Measurements from ENCODE around the gene BCO1. TPM values are rescaled to one million over a fixed set of nuclear protein-coding genes. Genes with fewer than 3 reads are reported as not detected.

Gene BCO1
- total and polyA plus RNA-seq, 11 donors: 0.70 to 0.75 TPM; not detected in 9

DNA sequence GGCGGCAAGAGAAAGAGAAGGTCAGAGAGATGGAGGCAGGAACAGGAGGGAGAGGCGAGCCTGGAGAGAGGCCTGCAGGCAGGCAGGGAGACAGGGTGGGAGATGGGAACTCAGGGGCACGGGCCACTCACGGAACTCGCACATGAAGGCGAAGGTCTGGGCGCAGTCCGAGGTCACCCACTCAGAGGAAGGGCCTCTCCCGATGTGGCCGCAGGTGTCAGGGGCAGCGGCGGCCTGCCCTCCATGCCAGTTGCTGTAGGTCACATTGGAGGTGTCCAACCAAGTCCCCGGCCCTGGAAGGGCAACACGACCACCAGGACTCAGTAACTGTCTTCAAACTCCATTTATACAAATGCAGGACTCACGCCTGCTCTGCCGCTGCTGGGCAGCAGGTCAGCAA is 22.4 kb upstream of the BCO1 start:
- ATAC-seq (no peak), DNase-seq (no peak)
- H3K27me3 ChIP-seq: peaks cover 0 to 11% (median 0%) of the 10 kb centered on the region in 9 donors
- H3K4me1 ChIP-seq: no peaks in the 10 kb centered on the region
- no peaks in the 10 kb centered on the region for H3K9me3 ChIP-seq
- no peak overlapping the region for H3K4me3 ChIP-seq
- WGBS, 4 donors: 89 to 92% (median 91%) methylated on average over 16 of the region's 16 CpGs
- H3K27ac ChIP-seq: no peak overlapping the region
- TF ChIP-seq POLR2A (IDR thresholded peaks at IDR 0.05): no peak
- TF ChIP-seq, protein P1, sequence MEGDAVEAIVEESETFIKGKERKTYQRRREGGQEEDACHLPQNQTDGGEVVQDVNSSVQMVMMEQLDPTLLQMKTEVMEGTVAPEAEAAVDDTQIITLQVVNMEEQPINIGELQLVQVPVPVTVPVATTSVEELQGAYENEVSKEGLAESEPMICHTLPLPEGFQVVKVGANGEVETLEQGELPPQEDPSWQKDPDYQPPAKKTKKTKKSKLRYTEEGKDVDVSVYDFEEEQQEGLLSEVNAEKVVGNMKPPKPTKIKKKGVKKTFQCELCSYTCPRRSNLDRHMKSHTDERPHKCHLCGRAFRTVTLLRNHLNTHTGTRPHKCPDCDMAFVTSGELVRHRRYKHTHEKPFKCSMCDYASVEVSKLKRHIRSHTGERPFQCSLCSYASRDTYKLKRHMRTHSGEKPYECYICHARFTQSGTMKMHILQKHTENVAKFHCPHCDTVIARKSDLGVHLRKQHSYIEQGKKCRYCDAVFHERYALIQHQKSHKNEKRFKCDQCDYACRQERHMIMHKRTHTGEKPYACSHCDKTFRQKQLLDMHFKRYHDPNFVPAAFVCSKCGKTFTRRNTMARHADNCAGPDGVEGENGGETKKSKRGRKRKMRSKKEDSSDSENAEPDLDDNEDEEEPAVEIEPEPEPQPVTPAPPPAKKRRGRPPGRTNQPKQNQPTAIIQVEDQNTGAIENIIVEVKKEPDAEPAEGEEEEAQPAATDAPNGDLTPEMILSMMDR (IDR thresholded peaks at IDR 0.05): no peak
- no peaks in the 10 kb centered on the region for H3K36me3 ChIP-seq
- intact Hi-C loops (cut with DNase I): no loop called here

DNA sequence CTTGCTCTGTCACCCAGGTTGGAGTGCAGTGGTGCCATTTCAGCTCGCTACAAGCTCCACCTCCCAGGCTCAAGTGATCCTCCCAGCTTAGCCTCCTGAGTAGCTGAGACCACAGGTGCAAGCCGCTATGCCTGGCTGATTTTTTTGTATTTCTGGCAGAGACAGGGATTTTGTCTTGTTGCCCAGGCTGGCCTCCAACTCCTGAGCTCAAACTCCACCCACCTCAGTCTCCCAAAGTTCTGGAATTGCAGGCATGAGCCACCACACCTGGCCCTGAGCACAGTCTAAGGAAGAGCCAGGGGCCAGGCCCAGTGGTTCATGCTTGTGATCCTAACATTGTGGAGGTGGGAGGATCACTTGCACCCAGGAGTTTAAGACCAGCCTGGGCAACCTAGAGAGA is 21.8 kb upstream of the BCO1 start:
- WGBS, 4 donors: 87 to 95% (median 92%) methylated on average over 2 of the region's 2 CpGs
- no peak for ATAC-seq
- intact Hi-C loops (cut with DNase I): no loop called here
- Histone ChIP-seq H3K27me3 (peaks cover 0 to 10% (median 0%) of the 10 kb centered on the region in 9 donors), H3K36me3 (no peaks in the 10 kb centered on the region), H3K4me1 (no peaks in the 10 kb centered on the region), H3K9me3 (no peaks in the 10 kb centered on the region), H3K27ac (no peak overlapping the region), H3K4me3 (no peak overlapping the region)
- DNase-seq: no peak
- TF ChIP-seq, protein P1 (IDR thresholded peaks at IDR 0.05): no peak
- no peak for TF ChIP-seq POLR2A (IDR thresholded peaks at IDR 0.05)

DNA sequence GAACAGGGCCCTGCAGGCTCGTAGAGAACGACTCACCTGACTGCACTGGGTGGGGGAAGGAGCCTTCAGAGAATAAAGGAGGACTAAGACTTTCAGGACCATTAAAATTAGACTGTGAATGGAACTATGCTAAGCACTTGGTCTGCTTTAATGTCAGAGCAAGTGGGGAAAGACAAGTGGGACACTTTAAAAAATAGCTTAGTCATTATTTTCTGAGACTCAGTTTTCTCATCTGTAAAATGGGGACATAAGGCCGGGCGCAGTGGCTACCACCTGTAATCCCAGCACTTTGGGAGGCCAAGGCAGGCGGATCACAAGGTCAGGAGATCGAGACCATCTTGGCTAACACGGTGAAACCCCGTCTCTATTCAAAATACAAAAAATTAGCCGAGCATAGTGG is 19.3 kb upstream of the BCO1 start:
- Histone ChIP-seq H3K4me1 (peaks cover 0 to 10% (median 4%) of the 10 kb centered on the region in 12 donors), H3K36me3 (no peaks in the 10 kb centered on the region), H3K9me3 (no peaks in the 10 kb centered on the region), H3K27me3 (no peaks in the 10 kb centered on the region), H3K27ac (no peak overlapping the region), H3K4me3 (no peak overlapping the region)
- WGBS, 4 donors: 84 to 89% (median 87%) methylated on average over 9 of the region's 9 CpGs
- no peak for ATAC-seq
- intact Hi-C loops (cut with DNase I): no loop called here
- no peak for DNase-seq
- TF ChIP-seq, protein P1 (IDR thresholded peaks at IDR 0.05): no peak
- TF ChIP-seq POLR2A (IDR thresholded peaks at IDR 0.05): no peak

DNA sequence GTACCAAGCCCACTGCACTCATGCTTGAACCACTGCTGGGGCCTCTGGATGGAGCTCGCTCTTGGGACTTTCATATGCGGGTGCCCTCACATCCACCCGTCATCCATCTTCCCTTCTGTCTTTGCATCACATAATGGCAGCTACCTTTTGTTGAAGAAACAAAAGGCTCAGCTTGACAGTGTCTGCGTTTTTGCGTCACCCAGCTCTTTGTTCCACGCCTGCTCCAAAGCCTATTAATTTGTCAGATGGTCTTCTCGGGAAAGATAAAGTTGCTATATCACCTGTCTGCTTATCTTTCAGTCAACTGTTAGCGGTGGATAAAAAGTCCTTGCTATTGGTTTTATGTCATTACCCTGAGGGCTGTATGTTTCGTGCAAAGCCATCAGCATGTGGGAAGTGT is 18.1 kb upstream of the BCO1 start:
- Histone ChIP-seq H3K9me3 (no peaks in the 10 kb centered on the region), H3K27me3 (no peaks in the 10 kb centered on the region), H3K36me3 (no peaks in the 10 kb centered on the region), H3K4me3 (no peak overlapping the region), H3K4me1 (peaks cover 0 to 10% (median 4%) of the 10 kb centered on the region in 12 donors), H3K27ac (no peak overlapping the region)
- TF ChIP-seq, protein P1 (IDR thresholded peaks at IDR 0.05): no peak
- TF ChIP-seq POLR2A (IDR thresholded peaks at IDR 0.05): no peak
- intact Hi-C loops (cut with DNase I): no loop called here
- ATAC-seq (no peak), DNase-seq (no peak)
- WGBS, 4 donors: 58 to 80% (median 74%) methylated on average over 9 of the region's 9 CpGs

Measured in heart left ventricle (tissue), 16 donors.